ENCODE data around the gene SOD3. TPM values are rescaled to one million over a fixed set of nuclear protein-coding genes. Genes with fewer than 3 reads are reported as not detected.

The SOD3 gene
- total RNA-seq, 1 donor from 2014 or later, result 8.6 TPM

DNA sequence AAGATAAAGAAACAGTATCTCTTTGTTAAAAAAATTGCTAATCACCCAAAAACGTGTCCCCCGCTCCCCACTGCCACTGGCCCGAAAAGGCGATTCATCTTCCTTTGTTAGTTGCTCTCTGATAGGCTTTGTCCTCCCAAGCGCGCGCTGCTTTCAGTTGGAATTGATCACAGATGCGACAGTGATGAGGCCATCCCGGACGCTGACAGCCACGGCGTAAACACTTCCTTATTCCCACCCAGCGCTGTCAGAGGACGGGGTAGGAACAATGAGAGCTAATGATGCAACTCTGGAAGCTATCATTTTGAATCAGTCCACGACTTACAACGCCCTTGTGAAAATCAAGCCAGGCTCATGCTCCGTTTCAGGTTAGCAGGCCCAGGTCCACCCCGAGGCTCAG, 21.4 kb downstream of the SOD3 start:
- Histone ChIP-seq H3K27me3 (ENCODE audit: insufficient read depth, low read length) (no peaks in the 10 kb centered on the region), H3K4me3 (ENCODE audit: insufficient read depth, low read depth, low read length) (no peak overlapping the region), H3K4me2 (ENCODE audit: low read length) (peak overlapping the region; percentile 60), H3K27ac (ENCODE audit: low read depth, low read length) (no peak overlapping the region), H3K9ac (ENCODE audit: low read length) (no peak overlapping the region), H2AFZ (ENCODE audit: low read depth, low read length) (peak overlapping the region; percentile 51), H3K36me3 (ENCODE audit: insufficient read depth, low read length) (peaks cover 3% of the 10 kb centered on the region), H3K79me2 (ENCODE audit: insufficient read depth, low read length) (no peaks in the 10 kb centered on the region), H4K20me1 (ENCODE audit: insufficient read depth, low read length) (no peaks in the 10 kb centered on the region), H3K9me3 (ENCODE audit: insufficient read depth, low read depth, low read length) (no peaks in the 10 kb centered on the region), H3K4me1 (ENCODE audit: insufficient read depth, low read length) (peaks cover 5% of the 10 kb centered on the region)
- Mint-ChIP-seq H3K4me1 (ENCODE audit: low read depth, unreplicated experiment) (no peaks in the 10 kb centered on the region), H3K9me3 (ENCODE audit: unreplicated experiment) (peaks cover 3% of the 10 kb centered on the region), H3K4me3 (ENCODE audit: unreplicated experiment) (no peak overlapping the region), H3K27ac (ENCODE audit: unreplicated experiment) (no peak overlapping the region), H3K27me3 (ENCODE audit: low read depth, unreplicated experiment) (no peaks in the 10 kb centered on the region), H3K36me3 (ENCODE audit: low read depth, unreplicated experiment) (peaks cover 24% of the 10 kb centered on the region)
- DNase-seq (ENCODE audit: low read depth), result no peak
- no peak for FAIRE-seq
- no peak for TF ChIP-seq EZH2 (IDR thresholded peaks at IDR 0.05; ENCODE audit: insufficient read depth, low read length)
- TF ChIP-seq, protein P1, sequence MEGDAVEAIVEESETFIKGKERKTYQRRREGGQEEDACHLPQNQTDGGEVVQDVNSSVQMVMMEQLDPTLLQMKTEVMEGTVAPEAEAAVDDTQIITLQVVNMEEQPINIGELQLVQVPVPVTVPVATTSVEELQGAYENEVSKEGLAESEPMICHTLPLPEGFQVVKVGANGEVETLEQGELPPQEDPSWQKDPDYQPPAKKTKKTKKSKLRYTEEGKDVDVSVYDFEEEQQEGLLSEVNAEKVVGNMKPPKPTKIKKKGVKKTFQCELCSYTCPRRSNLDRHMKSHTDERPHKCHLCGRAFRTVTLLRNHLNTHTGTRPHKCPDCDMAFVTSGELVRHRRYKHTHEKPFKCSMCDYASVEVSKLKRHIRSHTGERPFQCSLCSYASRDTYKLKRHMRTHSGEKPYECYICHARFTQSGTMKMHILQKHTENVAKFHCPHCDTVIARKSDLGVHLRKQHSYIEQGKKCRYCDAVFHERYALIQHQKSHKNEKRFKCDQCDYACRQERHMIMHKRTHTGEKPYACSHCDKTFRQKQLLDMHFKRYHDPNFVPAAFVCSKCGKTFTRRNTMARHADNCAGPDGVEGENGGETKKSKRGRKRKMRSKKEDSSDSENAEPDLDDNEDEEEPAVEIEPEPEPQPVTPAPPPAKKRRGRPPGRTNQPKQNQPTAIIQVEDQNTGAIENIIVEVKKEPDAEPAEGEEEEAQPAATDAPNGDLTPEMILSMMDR (IDR thresholded peaks at IDR 0.05; ENCODE audit: insufficient read depth, low read depth, low read length), result no peak

DNA sequence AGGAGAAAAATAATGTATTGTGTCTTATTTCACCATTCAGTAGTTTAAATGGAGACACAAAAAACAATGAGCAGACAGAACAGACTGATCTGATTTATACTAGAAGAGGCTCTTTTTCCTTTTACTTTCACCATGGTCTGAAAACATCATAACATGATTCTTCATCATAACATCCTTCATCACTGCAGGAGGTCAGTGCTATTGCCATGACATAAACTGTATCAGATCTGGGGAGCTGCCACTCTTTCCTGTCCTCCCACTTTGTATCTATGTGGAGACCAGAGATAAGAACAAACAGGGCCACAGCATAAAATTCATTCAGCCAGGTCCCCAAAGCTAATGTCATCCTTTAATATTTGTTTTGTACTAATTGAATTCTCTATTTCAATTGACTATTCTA, 25.2 kb downstream of the SOD3 start:
- H3K36me3 ChIP-seq (ENCODE audit: insufficient read depth, low read length), result peaks cover 3% of the 10 kb centered on the region
- TF ChIP-seq, protein P1 (IDR thresholded peaks at IDR 0.05; ENCODE audit: insufficient read depth, low read depth, low read length), result no peak
- TF ChIP-seq EZH2 (IDR thresholded peaks at IDR 0.05; ENCODE audit: insufficient read depth, low read length), result no peak
- H4K20me1 ChIP-seq (ENCODE audit: insufficient read depth, low read length), result no peaks in the 10 kb centered on the region
- FAIRE-seq (no peak), DNase-seq (ENCODE audit: low read depth) (no peak)
- H3K9me3 ChIP-seq (ENCODE audit: insufficient read depth, low read depth, low read length), result no peaks in the 10 kb centered on the region
- Mint-ChIP-seq H3K27me3 (ENCODE audit: low read depth, unreplicated experiment) (no peaks in the 10 kb centered on the region), H3K27ac (ENCODE audit: unreplicated experiment) (no peak overlapping the region), H3K4me3 (ENCODE audit: unreplicated experiment) (no peak overlapping the region), H3K4me1 (ENCODE audit: low read depth, unreplicated experiment) (no peaks in the 10 kb centered on the region), H3K9me3 (ENCODE audit: unreplicated experiment) (no peaks in the 10 kb centered on the region), H3K36me3 (ENCODE audit: low read depth, unreplicated experiment) (peaks cover 18% of the 10 kb centered on the region)
- no peaks in the 10 kb centered on the region for H3K79me2 ChIP-seq (ENCODE audit: insufficient read depth, low read length)
- no peak overlapping the region for H3K27ac ChIP-seq (ENCODE audit: low read depth, low read length)
- H3K9ac ChIP-seq (ENCODE audit: low read length), result no peak overlapping the region
- no peak overlapping the region for H3K4me3 ChIP-seq (ENCODE audit: insufficient read depth, low read depth, low read length)
- no peaks in the 10 kb centered on the region for H3K27me3 ChIP-seq (ENCODE audit: insufficient read depth, low read length)
- H3K4me1 ChIP-seq (ENCODE audit: insufficient read depth, low read length), result peaks cover 5% of the 10 kb centered on the region
- no peak overlapping the region for H3K4me2 ChIP-seq (ENCODE audit: low read length)
- H2AFZ ChIP-seq (ENCODE audit: low read depth, low read length), result no peak overlapping the region

DNA sequence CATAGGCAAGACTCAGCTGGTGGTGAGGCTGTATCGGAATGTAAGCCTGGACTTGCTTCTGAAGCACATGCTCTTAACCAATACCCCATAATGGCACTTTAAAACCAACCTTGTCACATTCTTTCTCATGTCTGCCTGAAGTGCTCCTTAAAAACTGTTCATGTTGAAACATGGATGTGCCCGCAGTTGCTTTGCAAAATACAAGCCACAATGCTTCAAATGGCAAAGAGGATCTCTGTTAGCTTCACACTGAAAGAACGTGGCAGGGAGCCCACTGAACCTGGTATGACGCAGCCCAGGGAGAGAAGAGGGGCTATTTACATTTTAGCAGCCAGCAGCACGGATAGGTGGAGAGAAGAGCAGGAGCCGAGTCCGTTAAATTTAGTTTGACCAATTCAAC, 29.3 kb downstream of the SOD3 start:
- H3K4me1 ChIP-seq (ENCODE audit: insufficient read depth, low read length), result no peaks in the 10 kb centered on the region
- TF ChIP-seq, protein P1 (IDR thresholded peaks at IDR 0.05; ENCODE audit: insufficient read depth, low read depth, low read length), result no peak
- no peak for TF ChIP-seq EZH2 (IDR thresholded peaks at IDR 0.05; ENCODE audit: insufficient read depth, low read length)
- no peak for FAIRE-seq

More for the DNA sequence above, 29.3 kb downstream of the SOD3 start:
- H3K9me3 Mint-ChIP-seq (ENCODE audit: unreplicated experiment), result peaks cover 6% of the 10 kb centered on the region
- Histone ChIP-seq H3K27ac (ENCODE audit: low read depth, low read length) (no peak overlapping the region), H3K4me3 (ENCODE audit: insufficient read depth, low read depth, low read length) (no peak overlapping the region), H3K27me3 (ENCODE audit: insufficient read depth, low read length) (no peaks in the 10 kb centered on the region), H2AFZ (ENCODE audit: low read depth, low read length) (no peak overlapping the region), H3K9ac (ENCODE audit: low read length) (no peak overlapping the region), H3K36me3 (ENCODE audit: insufficient read depth, low read length) (peaks cover 3% of the 10 kb centered on the region), H3K79me2 (ENCODE audit: insufficient read depth, low read length) (no peaks in the 10 kb centered on the region), H4K20me1 (ENCODE audit: insufficient read depth, low read length) (no peaks in the 10 kb centered on the region), H3K9me3 (ENCODE audit: insufficient read depth, low read depth, low read length) (no peaks in the 10 kb centered on the region), H3K4me2 (ENCODE audit: low read length) (no peak overlapping the region)
- DNase-seq (ENCODE audit: low read depth), result no peak
- no peak overlapping the region for H3K4me3 Mint-ChIP-seq (ENCODE audit: unreplicated experiment)
- H3K36me3 Mint-ChIP-seq (ENCODE audit: low read depth, unreplicated experiment), result peaks cover 14% of the 10 kb centered on the region
- no peak overlapping the region for H3K27ac Mint-ChIP-seq (ENCODE audit: unreplicated experiment)
- peaks cover 2% of the 10 kb centered on the region for H3K4me1 Mint-ChIP-seq (ENCODE audit: low read depth, unreplicated experiment)
- peaks cover 4% of the 10 kb centered on the region for H3K27me3 Mint-ChIP-seq (ENCODE audit: low read depth, unreplicated experiment)

All from astrocyte (in vitro differentiated cells and primary cell).